Suprapubic skin (tissue), 4 donors: ENCODE data around the gene ALDH3B2. TPM values are rescaled to one million over a fixed set of nuclear protein-coding genes. Genes with fewer than 3 reads are reported as not detected.
"Not testable (repeated sequence)": the region's sequence is repeated elsewhere in the genome, so short reads cannot be mapped to it uniquely, and the experiment has no call there.

ENCODE experiments used
- DNase-seq, 2 donors: peaks; one replicate each; pipeline ENCODE4 v3.0.0-alpha.2; 2019; ENCODE audit warnings: low spot score in 2 of 2
- H3K27ac ChIP-seq: fragments of 200-600 bp; sonication (generic); one replicate; pipeline ENCODE4 v1.5.1; 2019
- H3K27me3 ChIP-seq: fragments of 200-600 bp; sonication (generic); one replicate; pipeline ENCODE4 v1.5.1; 2019
- H3K36me3 ChIP-seq: fragments of 200-600 bp; sonication (generic); one replicate; pipeline ENCODE4 v1.5.1; 2019
- H3K4me1 ChIP-seq: fragments of 200-600 bp; sonication (generic); one replicate; pipeline ENCODE4 v1.5.1; 2019
- H3K4me3 ChIP-seq: fragments of 200-600 bp; sonication (generic); one replicate; pipeline ENCODE4 v1.5.1; 2019; ENCODE audit warnings: mild to moderate bottlenecking
- H3K9me3 ChIP-seq: fragments of 200-600 bp; sonication (generic); one replicate; pipeline ENCODE4 v1.5.1; 2019
- CTCF ChIP-seq, 2 donors: fragments of 200-600 bp in 1 of 2; fragments of 450-650 bp in 1 of 2; sonication (generic) in 1 of 2; IDR thresholded peaks; one replicate each; pipeline ENCODE4 v1.5.1; 2016 to 2019; ENCODE audit warnings: antibody characterized with exemption in 2 of 2, mild to moderate bottlenecking in 1 of 2, moderate library complexity in 1 of 2
- EP300 ChIP-seq: sonication (generic); formaldehyde crosslinking; IDR thresholded peaks from one replicate; pipeline ENCODE4 v1.6.1; 2017; ENCODE audit warnings: antibody characterized with exemption
- POLR2A ChIP-seq, 2 donors: fragments of 450-650 bp; IDR thresholded peaks; one replicate each; pipeline ENCODE4 v1.6.1; 2017; ENCODE audit warnings: antibody characterized with exemption in 2 of 2, mild to moderate bottlenecking in 2 of 2, moderate library complexity in 2 of 2
- POLR2AphosphoS5 ChIP-seq, 3 donors: sonication (generic); formaldehyde crosslinking; IDR thresholded peaks; one replicate each; pipeline ENCODE4 v1.6.1; 2017; ENCODE audit warnings: antibody characterized with exemption in 3 of 3
- WGBS: methylation state at CpG from one replicate; pipeline ENCODE4 v1.1.5; 2018; 5-methylcytosine and 5-hydroxymethylcytosine counted together
- total RNA-seq, 4 donors: library from RNA; depleted of rRNA; stranded (reverse); fragments of >200 nt; gene quantifications; one replicate each; pipeline ENCODE4 v1.1.0, GENCODE V29; 2016

Gene ALDH3B2
- total RNA-seq, 4 donors from 2014 or later: 90.0 to 176 (median 105) TPM

- DNase-seq: no peak
- Histone ChIP-seq H3K4me1 (no peaks in the 10 kb centered on the region), H3K9me3 (no peaks in the 10 kb centered on the region), H3K4me3 (no peak overlapping the region), H3K27ac (no peak overlapping the region), H3K36me3 (no peaks in the 10 kb centered on the region), H3K27me3 (no peaks in the 10 kb centered on the region)
- WGBS: 54% methylated on average over 2 of the region's 2 CpGs
- no peak for TF ChIP-seq POLR2AphosphoS5 (IDR thresholded peaks at IDR 0.05)
- no peak for TF ChIP-seq EP300
- TF ChIP-seq POLR2A (IDR thresholded peaks at IDR 0.05): no peak
- TF ChIP-seq CTCF (IDR thresholded peaks at IDR 0.05): no peak
These were observed 16.7 kb upstream of the ALDH3B2 start for GRCh38 chr11:67691149-67691548.

GRCh38 chr11:67689178-67689577 lies 14.8 kb upstream of the ALDH3B2 start:
- WGBS: 85% methylated on average over 4 of the region's 4 CpGs
- TF ChIP-seq POLR2AphosphoS5 (IDR thresholded peaks at IDR 0.05): no peak

GRCh38 chr11:67687986-67688385 lies 13.6 kb upstream of the ALDH3B2 start:
- Histone ChIP-seq H3K9me3 (no peaks in the 10 kb centered on the region), H3K4me3 (no peak overlapping the region), H3K36me3 (no peaks in the 10 kb centered on the region), H3K27me3 (no peaks in the 10 kb centered on the region), H3K4me1 (peaks cover 5% of the 10 kb centered on the region), H3K27ac (no peak overlapping the region)
- no peak for TF ChIP-seq POLR2AphosphoS5 (IDR thresholded peaks at IDR 0.05)
- no peak for TF ChIP-seq EP300
- no peak for TF ChIP-seq CTCF (IDR thresholded peaks at IDR 0.05)
- no peak for TF ChIP-seq POLR2A (IDR thresholded peaks at IDR 0.05)
- WGBS: 88% methylated on average over 2 of the region's 2 CpGs
- DNase-seq: no peak

More at GRCh38 chr11:67689178-67689577, 14.8 kb upstream of the ALDH3B2 start:
- H3K4me1 ChIP-seq: no peaks in the 10 kb centered on the region
- no peak for DNase-seq
- no peak overlapping the region for H3K27ac ChIP-seq
- no peak overlapping the region for H3K4me3 ChIP-seq
- H3K27me3 ChIP-seq: no peaks in the 10 kb centered on the region
- H3K36me3 ChIP-seq: no peaks in the 10 kb centered on the region
- no peaks in the 10 kb centered on the region for H3K9me3 ChIP-seq

GRCh38 chr11:67685641-67686332 lies 11.4 kb upstream of the ALDH3B2 start:
- not testable (repeated sequence) for H3K27ac ChIP-seq, H3K4me3 ChIP-seq, H3K36me3 ChIP-seq, H3K27me3 ChIP-seq, DNase-seq, H3K9me3 ChIP-seq
- WGBS: 62% methylated on average over 8 of the region's 8 CpGs
- H3K4me1 ChIP-seq: peaks cover 23% of the 10 kb centered on the region

- H3K9me3 ChIP-seq, H3K36me3 ChIP-seq, H3K4me3 ChIP-seq, DNase-seq, H3K27me3 ChIP-seq: not testable (repeated sequence)
- Histone ChIP-seq H3K27ac (peak overlapping the region; percentile 82), H3K4me1 (peaks cover 23% of the 10 kb centered on the region)
- WGBS: 53% methylated on average over 14 of the region's 14 CpGs
These were observed 8.0 kb upstream of the ALDH3B2 start for GRCh38 chr11:67682126-67683034.

- peaks cover 23% of the 10 kb centered on the region for H3K4me1 ChIP-seq
These were observed 6.5 kb upstream of the ALDH3B2 start for GRCh38 chr11:67680696-67681470.

More at GRCh38 chr11:67680696-67681470, 6.5 kb upstream of the ALDH3B2 start:
- no peaks in the 10 kb centered on the region for H3K9me3 ChIP-seq
- peak in 1 of 2 donors; percentile 45 for DNase-seq
- no peak for TF ChIP-seq POLR2AphosphoS5 (IDR thresholded peaks at IDR 0.05)
- TF ChIP-seq POLR2A (IDR thresholded peaks at IDR 0.05): no peak
- TF ChIP-seq EP300: no peak
- TF ChIP-seq CTCF (IDR thresholded peaks at IDR 0.05): no peak
- H3K36me3 ChIP-seq: no peaks in the 10 kb centered on the region
- H3K4me3 ChIP-seq: no peak overlapping the region
- H3K27ac ChIP-seq: peak overlapping the region; percentile 82
- no peaks in the 10 kb centered on the region for H3K27me3 ChIP-seq
- WGBS: 59% methylated on average over 3 of the region's 3 CpGs
